Neural cell (in vitro differentiated cells): ENCODE measurements around the gene GRM2.
"Not testable (repeated sequence)": the region's sequence is repeated elsewhere in the genome, so short reads cannot be mapped to it uniquely, and the experiment has no call there.

Experiments used
- CTCF ChIP-seq: fragments of 450-650 bp; IDR thresholded peaks from 2 replicates; pipeline ENCODE4 v1.5.1; 2014; ENCODE audit warnings: antibody characterized with exemption, mild to moderate bottlenecking, moderate library complexity; ENCODE audit not compliant: poor library complexity, severe bottlenecking
- EP300 ChIP-seq: fragments of 450-650 bp; conservative IDR thresholded peaks from 2 replicates; pipeline ENCODE4 v1.6.1; 2014; ENCODE audit warnings: antibody characterized with exemption, mild to moderate bottlenecking, moderate library complexity; ENCODE audit not compliant: poor library complexity, severe bottlenecking
- EZH2 ChIP-seq: fragments of 200-600, 300-800 bp; shearing (Covaris generic), sonication (generic); IDR thresholded peaks from 2 replicates; pipeline ENCODE4 v1.6.1; 2014; ENCODE audit warnings: antibody characterized with exemption, low read length, borderline replicate concordance, mild to moderate bottlenecking; ENCODE audit not compliant: insufficient read depth, poor library complexity, severe bottlenecking
- POLR2AphosphoS5 ChIP-seq: IDR thresholded peaks from 2 replicates; pipeline ENCODE4 v1.6.1; 2012
- RAD21 ChIP-seq: fragments of 450-650 bp; conservative IDR thresholded peaks from 2 replicates; pipeline ENCODE4 v1.6.1; 2014; ENCODE audit warnings: antibody characterized with exemption, mild to moderate bottlenecking, moderate library complexity
- TAF1 ChIP-seq: IDR thresholded peaks from 2 replicates; pipeline ENCODE4 v1.6.1; 2012; ENCODE audit warnings: low read depth

GRCh38 chr3:51753763-51754750 lies 47.2 kb downstream of the GRM2 start:
- not testable (repeated sequence) for TF ChIP-seq CTCF, POLR2AphosphoS5, TAF1, EP300, RAD21, EZH2
